Activated CD8-positive, alpha-beta memory T cell treated with anti-CD3 and anti-CD28 coated beads, Interleukin-2, amount 50 U/mL, for 24 hours (primary cell): ENCODE measurements around the gene METTL21C.

Experiments used
- DNase-seq: peaks from one replicate; pipeline ENCODE4 v3.0.0-alpha.2; 2020; ENCODE audit errors: extremely low read depth

The METTL21C gene

DNA sequence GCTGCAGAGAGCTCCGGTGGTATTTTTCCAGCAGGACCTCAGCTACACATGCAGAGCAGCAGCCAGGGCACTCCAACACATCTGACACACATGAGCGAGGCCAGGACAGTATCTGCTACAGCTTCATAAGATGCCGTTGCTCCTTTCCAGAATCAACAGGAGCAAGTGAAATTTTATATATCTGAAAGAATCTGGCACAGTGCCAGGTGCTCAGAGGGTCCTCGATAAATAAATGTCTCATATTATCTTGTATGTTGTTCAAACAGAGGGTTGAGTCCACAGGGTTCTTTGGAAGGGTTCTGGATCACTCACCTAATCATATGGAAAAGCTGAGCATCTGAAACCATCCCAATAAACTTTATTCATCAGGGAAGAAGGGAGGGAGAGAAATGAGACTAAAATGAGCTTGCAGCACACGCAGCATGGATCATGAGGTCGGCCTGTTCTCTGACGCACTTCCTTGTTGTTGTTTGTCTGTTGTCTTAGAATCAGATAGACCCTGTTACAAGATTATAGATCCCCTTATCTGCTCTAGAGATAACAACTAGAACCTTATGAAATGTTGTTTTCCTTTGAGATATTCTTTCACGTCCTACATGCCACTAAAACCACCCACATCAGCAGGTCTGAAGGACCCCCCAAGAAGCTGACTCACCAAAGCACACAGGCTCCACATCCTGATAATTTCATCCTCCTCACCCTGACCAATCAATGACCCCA is 3.2 kb upstream of the METTL21C start:
- no peak for DNase-seq

GRCh38 chr13:102697264-102697663 is 2.4 kb upstream of the METTL21C start:
- DNase-seq, result no peak

- no peak for DNase-seq
Measured at GRCh38 chr13:102696465-102696864, 1.6 kb upstream of the METTL21C start.

DNA sequence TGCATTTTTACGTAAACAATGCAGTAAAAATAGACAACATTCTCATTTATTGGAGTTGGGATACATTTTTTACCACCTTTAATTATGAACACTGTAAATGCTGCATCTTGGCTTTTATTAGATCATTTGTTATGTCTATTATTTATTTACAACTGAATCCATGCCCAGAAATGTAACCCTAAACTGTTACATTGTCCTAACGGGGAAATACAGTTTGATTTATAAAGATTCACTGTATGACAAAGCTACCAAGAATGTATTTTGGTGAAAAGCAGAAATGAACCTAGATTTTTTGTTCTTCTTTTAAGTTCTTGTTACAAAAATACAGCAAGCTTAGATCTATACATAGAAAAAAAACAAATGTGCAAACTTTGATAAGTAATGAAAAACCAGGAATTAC is 1.1 kb downstream of the METTL21C start:
- no peak for DNase-seq

DNA sequence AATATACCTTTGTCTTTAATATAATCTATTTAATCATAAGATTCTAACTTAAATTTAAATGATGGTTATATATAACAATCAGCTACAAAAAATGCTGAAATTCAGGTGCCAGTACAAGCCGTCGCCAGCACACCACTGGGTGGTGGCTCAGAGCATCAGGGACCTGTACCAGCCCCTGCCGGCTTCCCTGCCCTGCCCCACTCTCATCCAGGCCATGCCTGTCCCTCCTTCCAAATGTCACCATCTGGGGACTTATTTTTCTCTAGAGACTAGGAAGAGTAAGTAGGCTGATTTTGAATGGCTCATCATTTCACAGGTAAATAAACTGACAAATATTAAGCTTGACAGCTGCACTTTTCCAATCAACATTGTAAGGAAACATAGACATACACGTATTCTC is 1.6 kb downstream of the METTL21C start:
- no peak for DNase-seq

DNA sequence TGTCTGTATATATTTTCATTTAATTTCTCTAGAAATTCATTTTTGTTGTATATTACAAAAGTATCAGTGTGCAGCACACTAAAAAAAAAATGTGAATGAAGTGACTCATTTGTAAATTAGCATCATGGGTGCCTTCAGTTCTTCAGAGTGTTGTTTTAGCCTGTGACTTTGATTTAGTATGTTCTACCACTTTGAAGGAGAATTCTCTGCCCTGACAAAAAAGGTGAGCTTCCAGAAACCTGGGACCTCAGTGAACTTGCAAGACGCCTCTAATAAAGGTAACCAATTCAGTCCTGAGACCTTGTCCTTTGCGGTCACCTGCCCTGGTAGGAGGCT is 2.4 kb downstream of the METTL21C start:
- DNase-seq, result no peak

DNA sequence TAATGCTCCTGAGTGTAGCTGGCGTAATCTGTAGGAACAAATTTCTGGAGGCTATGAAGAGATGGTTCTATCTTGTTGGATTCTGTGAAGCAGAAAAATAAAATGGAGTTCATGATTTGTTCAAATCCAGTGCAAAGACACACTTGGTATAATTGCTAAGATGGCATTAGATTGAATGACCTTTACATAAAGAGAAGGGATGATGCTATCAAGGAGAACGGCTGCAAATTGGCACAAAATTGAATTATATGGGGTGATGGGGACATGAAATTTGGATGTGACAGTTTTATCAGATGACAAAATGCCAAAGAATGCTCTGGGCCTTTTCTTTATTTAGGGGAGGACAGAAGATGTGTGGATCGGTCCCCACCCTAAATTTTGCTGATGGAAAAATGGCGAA is 4.0 kb downstream of the METTL21C start:
- no peak for DNase-seq

DNA sequence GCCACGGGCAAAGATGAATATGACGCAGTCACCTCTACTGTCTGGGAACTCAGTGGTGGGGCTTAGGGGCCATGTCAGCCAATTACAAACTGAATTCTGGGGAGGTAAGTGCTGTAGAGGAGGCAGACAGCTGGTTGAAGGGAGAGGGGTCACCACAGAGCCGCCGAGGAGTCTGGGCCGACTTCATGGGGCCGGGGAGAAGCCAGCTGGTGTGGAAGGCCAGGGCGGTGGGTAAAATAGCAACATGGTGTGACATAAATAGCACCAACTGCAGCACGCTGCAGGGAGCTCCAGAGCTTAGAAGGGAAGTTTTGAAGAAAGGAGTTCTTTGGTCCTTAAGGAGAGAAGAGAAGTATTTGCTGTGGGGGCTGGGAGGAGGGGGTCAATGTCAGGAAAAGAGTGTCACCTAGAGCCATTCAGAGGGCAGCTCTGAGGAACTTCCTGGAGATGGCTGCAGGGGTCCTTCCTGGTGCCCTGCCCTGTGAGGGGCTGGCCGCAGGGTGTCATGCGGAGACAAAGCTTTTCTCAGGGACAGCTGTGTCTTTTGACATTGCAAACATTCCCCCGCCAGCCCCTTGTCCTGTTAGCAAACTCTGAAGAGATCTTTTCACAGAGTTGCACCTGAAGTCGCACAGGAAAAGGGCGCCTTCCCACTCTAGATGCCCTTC is 6.4 kb downstream of the METTL21C start:
- DNase-seq, result no peak

DNA sequence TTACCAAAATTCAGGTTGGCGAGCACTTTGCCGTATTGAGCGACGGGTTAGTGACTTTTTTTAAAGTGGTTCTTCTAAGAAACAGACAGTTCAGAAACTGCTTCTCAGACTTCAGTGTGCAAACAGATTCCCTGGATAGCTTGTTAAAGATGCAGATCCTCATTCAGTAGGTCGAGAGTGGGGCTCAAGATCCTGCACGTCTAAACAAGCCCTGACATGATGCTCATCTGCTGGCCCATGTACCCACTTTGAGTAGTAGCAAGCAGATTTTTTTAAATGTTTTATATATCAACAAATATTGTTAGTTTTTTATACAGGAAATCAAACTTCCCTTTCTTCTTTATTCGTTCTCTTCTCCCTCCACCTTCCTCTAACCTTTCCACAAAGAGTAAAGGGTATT is 7.3 kb downstream of the METTL21C start:
- no peak for DNase-seq

DNA sequence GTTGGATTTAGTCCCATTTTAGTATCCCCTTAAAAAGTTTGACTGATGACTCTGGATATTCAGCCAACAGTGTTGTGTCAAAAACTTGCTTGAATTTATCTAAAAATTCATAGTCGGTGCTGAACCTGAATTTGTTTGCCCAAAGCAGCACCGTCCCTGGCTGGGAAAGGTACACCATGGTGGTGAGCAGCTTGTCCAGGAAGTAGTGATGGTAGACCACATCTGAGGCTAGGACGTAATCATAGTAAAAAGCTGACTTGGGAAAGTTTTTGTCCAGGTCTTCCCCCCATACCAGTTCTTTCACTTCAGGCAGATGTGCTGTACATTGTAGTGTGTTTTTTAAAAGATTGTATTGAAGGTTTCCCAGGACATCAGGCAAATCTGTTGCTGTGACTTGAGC is 8.8 kb downstream of the METTL21C start:
- DNase-seq, result no peak

DNA sequence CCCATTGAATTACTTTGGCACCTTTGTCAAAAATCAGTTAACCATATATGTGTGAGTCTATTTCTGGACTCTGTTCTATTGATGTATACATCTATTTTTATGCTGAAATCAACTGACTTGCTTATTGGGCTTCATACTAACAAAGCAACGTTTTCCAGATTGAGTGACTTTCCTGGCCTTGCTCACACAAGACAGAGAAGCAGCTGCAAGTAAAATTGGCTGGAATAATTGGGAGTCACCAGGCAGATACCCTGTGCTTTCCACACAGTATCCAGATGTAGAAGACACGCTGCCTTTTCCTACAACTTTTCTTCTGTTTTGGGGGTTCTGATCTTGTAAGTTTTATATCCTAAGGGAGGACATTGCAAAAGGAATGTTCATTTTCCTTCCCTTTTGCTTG is 11.2 kb downstream of the METTL21C start:
- DNase-seq, result no peak

GRCh38 chr13:102682727-102683126 is 12.1 kb downstream of the METTL21C start:
- no peak for DNase-seq

GRCh38 chr13:102682211-102682610 is 12.6 kb downstream of the METTL21C start:
- DNase-seq, result no peak

GRCh38 chr13:102680842-102681740 is 13.8 kb downstream of the METTL21C start:
- DNase-seq, result no peak

DNA sequence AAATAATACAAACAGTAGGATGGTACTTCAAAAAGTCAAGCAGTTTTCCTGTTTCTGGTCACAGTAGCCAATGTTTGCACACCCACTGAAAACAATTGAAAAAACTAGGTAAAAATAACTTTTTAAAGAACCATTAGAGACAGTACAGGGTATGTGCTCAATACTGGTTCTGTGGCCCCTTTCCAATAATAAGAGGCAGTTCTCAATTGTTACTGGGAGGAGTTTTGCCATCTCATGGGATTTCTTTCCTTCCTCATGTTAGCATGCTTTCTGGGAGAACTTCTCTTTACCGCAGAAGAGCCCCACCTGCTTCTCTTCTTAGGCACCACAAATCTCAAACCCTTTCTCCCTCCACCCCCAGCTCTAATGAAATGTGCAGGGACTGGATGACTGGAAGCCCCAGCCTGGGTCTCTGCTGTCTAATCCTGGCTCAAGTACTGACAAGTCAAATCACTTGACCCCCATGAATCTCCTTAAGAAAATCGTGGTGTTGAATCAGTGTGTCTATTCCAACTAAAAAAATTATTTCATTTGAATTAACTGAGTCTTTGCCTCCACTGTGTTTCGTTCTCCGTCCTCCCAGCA is 14.6 kb downstream of the METTL21C start:
- DNase-seq, result no peak

- no peak for DNase-seq
Measured at GRCh38 chr13:102679449-102680132, 15.3 kb downstream of the METTL21C start.

- DNase-seq, result no peak
Measured at GRCh38 chr13:102678339-102679107, 16.3 kb downstream of the METTL21C start.

- DNase-seq, result no peak
Measured at GRCh38 chr13:102677122-102677521, 17.7 kb downstream of the METTL21C start.

DNA sequence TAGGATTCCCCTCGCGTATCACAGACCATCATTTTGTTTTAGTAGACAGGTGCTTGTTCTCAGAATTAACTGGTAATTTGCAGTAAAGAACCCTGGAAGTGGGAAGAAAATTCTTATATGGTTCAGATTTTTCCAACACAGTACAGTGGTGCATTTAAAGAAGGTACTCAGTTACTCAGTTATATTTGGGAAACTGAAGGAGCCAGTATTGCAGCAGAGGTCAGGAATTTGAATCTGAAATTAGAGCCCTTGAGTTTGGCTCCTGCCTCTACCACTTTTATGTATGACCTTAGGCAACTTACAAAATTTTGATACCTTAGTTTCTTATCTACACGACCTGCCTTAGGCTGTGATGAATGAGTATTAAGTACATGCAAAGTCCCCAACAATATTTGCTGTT is 19.7 kb downstream of the METTL21C start:
- DNase-seq, result no peak

DNA sequence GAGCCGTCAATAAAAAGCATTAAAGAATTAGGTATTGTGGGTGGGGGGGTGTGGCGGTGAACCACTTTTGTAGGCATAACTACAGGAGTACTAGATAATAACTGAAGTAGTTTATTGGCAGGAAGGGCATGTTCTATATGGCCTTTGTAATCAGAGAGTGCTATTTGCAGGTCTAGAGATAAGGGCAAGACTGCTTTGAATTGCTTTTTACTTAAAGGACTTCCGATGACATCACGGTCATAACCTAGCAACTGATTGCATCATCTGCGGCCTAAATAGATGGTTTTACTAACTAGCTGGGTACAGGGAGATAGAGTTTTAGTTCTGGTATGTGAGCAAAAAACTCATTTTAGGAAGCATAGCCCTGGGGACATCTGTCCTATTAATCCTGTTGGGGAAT is 24.7 kb downstream of the METTL21C start:
- no peak for DNase-seq

GRCh38 chr13:102667911-102668310 is 26.9 kb downstream of the METTL21C start:
- DNase-seq, result no peak
